Uterus (tissue), 4 donors: ENCODE results near the gene LHFPL6. TPM values are rescaled to one million over a fixed set of nuclear protein-coding genes. Genes with fewer than 3 reads are reported as not detected.

Experiments
- DNase-seq, 2 donors: peaks; one replicate each; pipeline ENCODE4 v3.0.0-alpha.2; 2019 to 2020
- H3K27ac ChIP-seq, 2 donors: fragments of 200-600 bp; sonication (generic); 1 replicate in 1 of 2; 2 replicates in 1 of 2; pipeline ENCODE4 v1.5.1; 2016 to 2018
- H3K27me3 ChIP-seq, 2 donors: fragments of 200-600 bp; sonication (generic); one replicate each; pipeline ENCODE4 v1.5.1; 2018 to 2019; ENCODE audit warnings: control low read depth in 1 of 2
- H3K36me3 ChIP-seq, 2 donors: fragments of 200-600 bp; sonication (generic); one replicate each; pipeline ENCODE4 v1.5.1; 2019; ENCODE audit warnings: control low read depth in 1 of 2
- H3K4me1 ChIP-seq, 2 donors: fragments of 200-600 bp; sonication (generic); one replicate each; pipeline ENCODE4 v1.5.1; 2018 to 2019; ENCODE audit warnings: control low read depth in 1 of 2
- H3K4me3 ChIP-seq, 2 donors: fragments of 200-600 bp; sonication (generic); 1 replicate in 1 of 2; 2 replicates in 1 of 2; pipeline ENCODE4 v1.5.1; 2018 to 2019; ENCODE audit warnings: mild to moderate bottlenecking in 1 of 2
- H3K9me3 ChIP-seq, 2 donors: fragments of 200-600 bp; sonication (generic); one replicate each; pipeline ENCODE4 v1.5.1; 2019; ENCODE audit warnings: control low read depth in 1 of 2
- CTCF ChIP-seq, 4 experiments: fragments of 200-600 bp in 2 of 4; fragments of 450-650 bp in 2 of 4; sonication (generic) in 2 of 4; IDR thresholded peaks; one replicate each; pipeline ENCODE4 v1.5.1; 2016 to 2019; ENCODE audit warnings: antibody characterized with exemption in 4 of 4, mild to moderate bottlenecking in 2 of 4, moderate library complexity in 1 of 4
- POLR2A ChIP-seq, 2 donors: fragments of 450-650 bp; IDR thresholded peaks; one replicate each; pipeline ENCODE4 v1.6.1; 2016; ENCODE audit warnings: antibody characterized with exemption in 2 of 2, mild to moderate bottlenecking in 1 of 2, moderate library complexity in 1 of 2
- intact Hi-C: fragments of 100-400 bp; cut with DNase I; formaldehyde crosslinking; loops from one replicate; pipeline ENCODE4 v1.15.1; 2023; ENCODE audit warnings: low total_unique reads
- total RNA-seq, 4 donors: library from RNA; depleted of rRNA in 3 of 4; stranded (reverse); fragments of >200 nt in 3 of 4; gene quantifications; one replicate each; pipeline versions ENCODE4 v1.1.0 to v1.2.4, GENCODE V29; 2014 to 2023
- donor health status: DM: yes; HTN: yes; CAD: no.

LHFPL6 gene
- total RNA-seq, 4 donors from 2014 or later: 37.9 to 105 (median 86.8) TPM

GRCh38 chr13:39402221-39402970 lies 200.6 kb downstream of the LHFPL6 start:
- DNase-seq: no peak
- Histone ChIP-seq H3K36me3 (no peaks in the 10 kb centered on the region), H3K4me1 (peaks cover 0 to 3% of the 10 kb centered on the region in 2 donors), H3K27me3 (no peaks in the 10 kb centered on the region), H3K27ac (no peak overlapping the region), H3K9me3 (no peaks in the 10 kb centered on the region), H3K4me3 (no peak overlapping the region)
- intact Hi-C loops: no loop called here
- TF ChIP-seq POLR2A (IDR thresholded peaks at IDR 0.05) (no peak), CTCF (IDR thresholded peaks at IDR 0.05) (no peak)

GRCh38 chr13:39401756-39402155 lies 201.2 kb downstream of the LHFPL6 start:
- no peak for DNase-seq
- intact Hi-C loops: no loop called here
- H3K36me3 ChIP-seq: no peaks in the 10 kb centered on the region
- no peak overlapping the region for H3K27ac ChIP-seq
- no peak for TF ChIP-seq CTCF (IDR thresholded peaks at IDR 0.05)
- TF ChIP-seq POLR2A (IDR thresholded peaks at IDR 0.05): no peak
- H3K27me3 ChIP-seq: no peaks in the 10 kb centered on the region
- peaks cover 0 to 3% of the 10 kb centered on the region in 2 donors for H3K4me1 ChIP-seq
- no peak overlapping the region for H3K4me3 ChIP-seq
- no peaks in the 10 kb centered on the region for H3K9me3 ChIP-seq

GRCh38 chr13:39401046-39401705 lies 201.8 kb downstream of the LHFPL6 start:
- H3K9me3 ChIP-seq: no peaks in the 10 kb centered on the region
- no peaks in the 10 kb centered on the region for H3K36me3 ChIP-seq
- DNase-seq: no peak
- TF ChIP-seq CTCF (IDR thresholded peaks at IDR 0.05) (no peak), POLR2A (IDR thresholded peaks at IDR 0.05) (no peak)
- no peaks in the 10 kb centered on the region for H3K27me3 ChIP-seq
- H3K4me1 ChIP-seq: peaks cover 0 to 3% of the 10 kb centered on the region in 2 donors
- intact Hi-C loops: no loop called here
- peak overlapping the region in 1 of 2 donors; percentile 7 for H3K27ac ChIP-seq
- no peak overlapping the region for H3K4me3 ChIP-seq

GRCh38 chr13:39399102-39399501 lies 203.9 kb downstream of the LHFPL6 start:
- H3K4me3 ChIP-seq: no peak overlapping the region
- DNase-seq: no peak
- H3K27ac ChIP-seq: no peak overlapping the region
- H3K36me3 ChIP-seq: no peaks in the 10 kb centered on the region
- TF ChIP-seq CTCF (IDR thresholded peaks at IDR 0.05): no peak
- no peak for TF ChIP-seq POLR2A (IDR thresholded peaks at IDR 0.05)
- no peaks in the 10 kb centered on the region for H3K9me3 ChIP-seq
- peaks cover 0 to 3% of the 10 kb centered on the region in 2 donors for H3K4me1 ChIP-seq
- H3K27me3 ChIP-seq: no peaks in the 10 kb centered on the region
- intact Hi-C loops: no loop called here

- DNase-seq: peak in 1 of 2 donors; percentile 28
- TF ChIP-seq CTCF (IDR thresholded peaks at IDR 0.05) (no peak), POLR2A (IDR thresholded peaks at IDR 0.05) (no peak)
- intact Hi-C loops: no loop called here
- Histone ChIP-seq H3K36me3 (no peaks in the 10 kb centered on the region), H3K4me1 (peaks cover 0 to 3% of the 10 kb centered on the region in 2 donors), H3K4me3 (no peak overlapping the region), H3K27me3 (no peaks in the 10 kb centered on the region), H3K9me3 (no peaks in the 10 kb centered on the region), H3K27ac (peak overlapping the region; percentile 49 to 58)
These were observed 205.1 kb downstream of the LHFPL6 start for GRCh38 chr13:39397896-39398265.
